Keratinocyte (primary cell): Measurements from ENCODE around the gene CDHR1. TPM values are rescaled to one million over a fixed set of nuclear protein-coding genes. Genes with fewer than 3 reads are reported as not detected.

Source experiments
- DNase-seq: peaks from one replicate; pipeline ENCODE4 v3.0.0-alpha.2; 2011; ENCODE audit warnings: low read depth, missing footprints, low spot score
- FAIRE-seq: peaks from 2 replicates; lab custom pipeline; 2011; peaks lifted over from hg19 to GRCh38; lab: Jason Lieb, UNC
- H2AFZ ChIP-seq: 2 replicates; pipeline ENCODE4 v1.6.0; 2012; ENCODE audit warnings: low read length, control low read depth, inconsistent platforms; ENCODE audit not compliant: control insufficient read depth
- H3K27ac ChIP-seq: 2 replicates; pipeline ENCODE4 v1.5.1; 2011; ENCODE audit warnings: low read length; ENCODE audit not compliant: control insufficient read depth, insufficient read depth
- H3K27me3 ChIP-seq: 3 replicates; pipeline ENCODE4 v1.6.0; 2011; ENCODE audit warnings: low read length; ENCODE audit not compliant: control insufficient read depth, insufficient read depth; ENCODE audit errors: extremely low read depth
- H3K36me3 ChIP-seq, 2 experiments: 2 replicates in 1 of 2; 3 replicates in 1 of 2; pipeline ENCODE4 v1.5.1; 2011; ENCODE audit warnings: low read length in 2 of 2, mild to moderate bottlenecking in 1 of 2; ENCODE audit not compliant: control insufficient read depth in 2 of 2, insufficient read depth in 2 of 2; ENCODE audit errors: extremely low read depth in 1 of 2
- H3K4me1 ChIP-seq: 3 replicates; pipeline ENCODE4 v1.5.1; 2011; ENCODE audit warnings: low read length; ENCODE audit not compliant: control insufficient read depth, insufficient read depth; ENCODE audit errors: extremely low read depth
- H3K4me2 ChIP-seq: 3 replicates; pipeline ENCODE4 v1.6.0; 2011; ENCODE audit warnings: low read depth, low read length; ENCODE audit not compliant: control insufficient read depth, insufficient read depth; ENCODE audit errors: extremely low read depth
- H3K4me3 ChIP-seq, 3 experiments: fragments of 200-600 bp in 1 of 3; sonication (generic) in 1 of 3; 2 replicates in 2 of 3; 3 replicates in 1 of 3; pipeline ENCODE4 v1.5.1; 2011 to 2016; ENCODE audit warnings: low read length in 3 of 3, mild to moderate bottlenecking in 3 of 3, control low read depth in 2 of 3, inconsistent platforms in 1 of 3, low read depth in 1 of 3, mixed read lengths in 1 of 3, mixed run types in 1 of 3, moderate library complexity in 1 of 3; ENCODE audit not compliant: control insufficient read depth in 2 of 3, insufficient read depth in 2 of 3; ENCODE audit errors: extremely low read depth in 1 of 3
- H3K79me2 ChIP-seq: 2 replicates; pipeline ENCODE4 v1.6.0; 2012; ENCODE audit warnings: low read length; ENCODE audit not compliant: control insufficient read depth, insufficient read depth
- H3K9ac ChIP-seq: 3 replicates; pipeline ENCODE4 v1.6.0; 2011; ENCODE audit warnings: low read length; ENCODE audit not compliant: control insufficient read depth, insufficient read depth; ENCODE audit errors: extremely low read depth
- H3K9me1 ChIP-seq: 3 replicates; pipeline ENCODE4 v1.6.0; 2011; ENCODE audit warnings: low read length; ENCODE audit not compliant: control insufficient read depth, insufficient read depth; ENCODE audit errors: extremely low read depth
- H3K9me3 ChIP-seq: 2 replicates; pipeline ENCODE4 v1.5.1; 2012; ENCODE audit warnings: low read depth, low read length; ENCODE audit not compliant: control insufficient read depth
- H4K20me1 ChIP-seq: 3 replicates; pipeline ENCODE4 v1.6.0; 2011; ENCODE audit warnings: low read length; ENCODE audit not compliant: control insufficient read depth, insufficient read depth; ENCODE audit errors: extremely low read depth
- EZH2 ChIP-seq: IDR thresholded peaks from one replicate; pipeline ENCODE4 v1.6.1; 2012; ENCODE audit warnings: inconsistent platforms, mild to moderate bottlenecking, low read length, moderate library complexity
- dilution Hi-C: fragments of 300-500 bp; cut with MboI; formaldehyde crosslinking; loops from one replicate; pipeline ENCODE4 v1.7.0; 2020; ENCODE audit warnings: low sequenced_read_pairs; ENCODE audit not compliant: extremely low pct_ligation_motif_present
- polyA plus RNA-seq, 5 experiments: library from polyadenylated mRNA; depleted of rRNA in 3 of 5; stranded (reverse) in 3 of 5; stranded (forward) in 1 of 5; unstranded in 1 of 5; fragments of >200 nt; gene quantifications; 1 replicate in 1 of 5; 2 replicates in 3 of 5; 3 replicates in 1 of 5; pipeline versions ENCODE4 v1.2.1 to v1.2.3, GENCODE V29; 2011 to 2012; ENCODE audit warnings: missing spikeins in 2 of 5, low read depth in 1 of 5, low replicate concordance in 1 of 5
- TF ChIP-seq, protein P1 (sequence below), 3 experiments: IDR thresholded peaks in 1 of 3; conservative IDR thresholded peaks in 1 of 3; optimal IDR thresholded peaks in 1 of 3; 2 replicates in 2 of 3; 3 replicates in 1 of 3; pipeline versions ENCODE3 to v1.5.1; 2011; ENCODE audit warnings: low read length in 3 of 3, mild to moderate bottlenecking in 3 of 3, moderate library complexity in 2 of 3, control low read depth in 1 of 3, inconsistent platforms in 1 of 3; ENCODE audit not compliant: insufficient read depth in 2 of 3; ENCODE audit errors: extremely low read depth in 1 of 3

The CDHR1 gene
- polyA plus RNA-seq, 1 donor (not counting 4 experiments of a cell fraction or from before 2014, with no cell fraction given), result 5.2 TPM

DNA sequence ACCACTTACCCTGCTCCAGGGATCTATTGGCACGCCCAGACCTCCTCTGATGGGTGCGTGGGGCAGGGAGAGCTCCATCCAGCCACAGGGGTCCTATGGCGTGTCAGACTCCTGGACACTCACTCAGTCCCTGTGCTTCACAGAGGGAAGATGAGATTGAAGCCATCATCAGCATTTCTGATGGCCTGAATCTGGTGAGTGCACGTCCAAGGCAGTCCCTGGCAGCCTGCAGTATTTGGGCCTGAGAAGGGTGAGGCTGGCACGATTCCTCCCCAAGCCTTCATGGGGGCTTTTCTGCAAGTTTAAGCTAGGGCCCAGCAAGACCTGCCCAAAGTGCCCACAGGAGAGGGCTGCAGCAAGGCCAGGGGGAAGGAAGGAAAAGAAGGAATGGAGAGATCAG, 3.3 kb downstream of the CDHR1 start:
- no peaks in the 10 kb centered on the region for H3K36me3 ChIP-seq
- no peak for DNase-seq
- no peaks in the 10 kb centered on the region for H3K9me3 ChIP-seq
- H3K9ac ChIP-seq, result no peak overlapping the region
- no peak overlapping the region for H2AFZ ChIP-seq
- dilution Hi-C loops, result no loop called here
- H3K4me2 ChIP-seq, result no peak overlapping the region
- H3K9me1 ChIP-seq, result no peaks in the 10 kb centered on the region
- TF ChIP-seq, protein P1, sequence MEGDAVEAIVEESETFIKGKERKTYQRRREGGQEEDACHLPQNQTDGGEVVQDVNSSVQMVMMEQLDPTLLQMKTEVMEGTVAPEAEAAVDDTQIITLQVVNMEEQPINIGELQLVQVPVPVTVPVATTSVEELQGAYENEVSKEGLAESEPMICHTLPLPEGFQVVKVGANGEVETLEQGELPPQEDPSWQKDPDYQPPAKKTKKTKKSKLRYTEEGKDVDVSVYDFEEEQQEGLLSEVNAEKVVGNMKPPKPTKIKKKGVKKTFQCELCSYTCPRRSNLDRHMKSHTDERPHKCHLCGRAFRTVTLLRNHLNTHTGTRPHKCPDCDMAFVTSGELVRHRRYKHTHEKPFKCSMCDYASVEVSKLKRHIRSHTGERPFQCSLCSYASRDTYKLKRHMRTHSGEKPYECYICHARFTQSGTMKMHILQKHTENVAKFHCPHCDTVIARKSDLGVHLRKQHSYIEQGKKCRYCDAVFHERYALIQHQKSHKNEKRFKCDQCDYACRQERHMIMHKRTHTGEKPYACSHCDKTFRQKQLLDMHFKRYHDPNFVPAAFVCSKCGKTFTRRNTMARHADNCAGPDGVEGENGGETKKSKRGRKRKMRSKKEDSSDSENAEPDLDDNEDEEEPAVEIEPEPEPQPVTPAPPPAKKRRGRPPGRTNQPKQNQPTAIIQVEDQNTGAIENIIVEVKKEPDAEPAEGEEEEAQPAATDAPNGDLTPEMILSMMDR (optimal IDR thresholded peaks at IDR 0.05 in 1 of 3, IDR thresholded peaks at IDR 0.05 in 1 of 3, conservative IDR thresholded peaks at IDR 0.05 in 1 of 3; ENCODE audit: extremely low read depth in 1 of 3, insufficient read depth in 2 of 3, low read length in 3 of 3), result no peak
- no peak for TF ChIP-seq EZH2
- FAIRE-seq, result no peak
- H3K27me3 ChIP-seq, result peaks cover 55% of the 10 kb centered on the region
- H3K4me1 ChIP-seq, result peaks cover 6% of the 10 kb centered on the region
- no peaks in the 10 kb centered on the region for H4K20me1 ChIP-seq
- no peak overlapping the region for H3K27ac ChIP-seq
- H3K79me2 ChIP-seq, result no peaks in the 10 kb centered on the region
- H3K4me3 ChIP-seq, result no peak overlapping the region

DNA sequence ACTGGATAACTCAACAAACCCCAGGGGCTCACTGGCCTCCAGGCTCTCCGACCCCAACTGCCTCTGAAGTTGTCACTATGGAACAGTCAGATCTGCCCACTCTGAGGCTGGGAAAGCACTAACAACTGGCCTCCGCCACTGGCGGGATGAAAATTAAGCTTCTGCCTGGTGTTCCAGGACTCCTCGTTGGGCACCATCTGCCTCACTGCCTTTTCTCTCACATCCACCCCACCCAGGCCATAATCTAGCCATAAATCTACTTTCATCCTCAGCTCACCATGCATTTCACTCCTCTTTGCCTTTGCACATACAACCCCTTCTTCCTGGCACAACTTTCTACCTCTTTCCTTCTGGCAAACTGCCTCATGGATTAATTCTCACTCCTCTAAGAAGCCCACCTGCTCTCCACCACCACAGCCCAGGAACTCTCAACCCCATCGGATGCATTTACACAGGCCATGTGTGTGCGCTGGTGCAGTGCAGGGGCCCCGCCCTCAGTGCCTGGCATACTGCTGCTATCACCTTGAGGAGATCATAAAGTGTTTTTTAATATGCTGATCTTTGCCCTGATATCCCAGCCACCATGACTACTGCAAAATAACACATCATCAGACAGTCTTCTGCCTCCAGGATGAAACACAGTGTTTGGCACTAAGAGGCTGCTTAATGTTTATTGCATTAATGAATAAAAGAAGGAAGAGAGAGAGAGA, 4.0 kb downstream of the CDHR1 start:
- Histone ChIP-seq H3K4me3 (no peak overlapping the region), H2AFZ (no peak overlapping the region), H3K9me1 (no peaks in the 10 kb centered on the region), H3K36me3 (no peaks in the 10 kb centered on the region), H4K20me1 (no peaks in the 10 kb centered on the region), H3K27me3 (peaks cover 54% of the 10 kb centered on the region), H3K9ac (no peak overlapping the region), H3K79me2 (no peaks in the 10 kb centered on the region), H3K27ac (no peak overlapping the region), H3K9me3 (no peaks in the 10 kb centered on the region), H3K4me1 (peaks cover 6% of the 10 kb centered on the region), H3K4me2 (no peak overlapping the region)
- no peak for FAIRE-seq
- dilution Hi-C loops, result no loop called here
- TF ChIP-seq EZH2, result no peak
- TF ChIP-seq, protein P1 (optimal IDR thresholded peaks at IDR 0.05 in 1 of 3, IDR thresholded peaks at IDR 0.05 in 1 of 3, conservative IDR thresholded peaks at IDR 0.05 in 1 of 3; ENCODE audit: extremely low read depth in 1 of 3, insufficient read depth in 2 of 3, low read length in 3 of 3), result no peak
- no peak for DNase-seq
